Measurements from ENCODE around the gene RORC. TPM values are rescaled to one million over a fixed set of nuclear protein-coding genes. Genes with fewer than 3 reads are reported as not detected.
A peak's percentile ranks its signal among the peaks of the same experiment; 100 is the strongest.

The RORC gene
- total RNA-seq, 1 experiment from 2014 or later: 0.24 TPM

GRCh38 chr1:151833172-151833900 lies 1.7 kb upstream of the RORC start:
- no peak for DNase-seq (ENCODE audit: low read depth)
- in situ Hi-C loops (cut with HindIII; ENCODE audit: low pct_unique_long_range_greater_than_20kb, low sequenced_read_pairs): no loop called here

GRCh38 chr1:151832318-151832980 lies 847 bp upstream of the RORC start:
- DNase-seq (ENCODE audit: low read depth): peak; percentile 39
- in situ Hi-C loops (cut with HindIII; ENCODE audit: low pct_unique_long_range_greater_than_20kb, low sequenced_read_pairs): no loop called here

GRCh38 chr1:151831256-151831591 lies 378 bp downstream of the RORC start:
- DNase-seq (ENCODE audit: low read depth): no peak
- in situ Hi-C loops (cut with HindIII; ENCODE audit: low pct_unique_long_range_greater_than_20kb, low sequenced_read_pairs): no loop called here

GRCh38 chr1:151830055-151830454 lies 1.5 kb downstream of the RORC start:
- DNase-seq (ENCODE audit: low read depth): no peak
- in situ Hi-C loops (cut with HindIII; ENCODE audit: low pct_unique_long_range_greater_than_20kb, low sequenced_read_pairs): no loop called here

- in situ Hi-C loops (cut with HindIII; ENCODE audit: low pct_unique_long_range_greater_than_20kb, low sequenced_read_pairs): no loop called here
Observed at GRCh38 chr1:151829352-151830046, 2.1 kb downstream of the RORC start.

GRCh38 chr1:151828921-151829320 lies 2.7 kb downstream of the RORC start:
- DNase-seq (ENCODE audit: low read depth): no peak
- in situ Hi-C loops (cut with HindIII; ENCODE audit: low pct_unique_long_range_greater_than_20kb, low sequenced_read_pairs): no loop called here

More at GRCh38 chr1:151829352-151830046, 2.1 kb downstream of the RORC start:
- no peak for DNase-seq (ENCODE audit: low read depth)

- DNase-seq (ENCODE audit: low read depth): no peak
- in situ Hi-C loops (cut with HindIII; ENCODE audit: low pct_unique_long_range_greater_than_20kb, low sequenced_read_pairs): no loop called here
Observed at GRCh38 chr1:151827853-151828252, 3.7 kb downstream of the RORC start.

- no peak for DNase-seq (ENCODE audit: low read depth)
- in situ Hi-C loops (cut with HindIII; ENCODE audit: low pct_unique_long_range_greater_than_20kb, low sequenced_read_pairs): no loop called here
Observed at GRCh38 chr1:151825751-151826660, 5.6 kb downstream of the RORC start.

GRCh38 chr1:151825204-151825603 lies 6.4 kb downstream of the RORC start:
- no peak for DNase-seq (ENCODE audit: low read depth)
- in situ Hi-C loops (cut with HindIII; ENCODE audit: low pct_unique_long_range_greater_than_20kb, low sequenced_read_pairs): no loop called here

GRCh38 chr1:151823175-151823574 lies 8.4 kb downstream of the RORC start:
- in situ Hi-C loops (cut with HindIII; ENCODE audit: low pct_unique_long_range_greater_than_20kb, low sequenced_read_pairs): no loop called here
- no peak for DNase-seq (ENCODE audit: low read depth)

GRCh38 chr1:151822404-151822803 lies 9.2 kb downstream of the RORC start:
- in situ Hi-C loops (cut with HindIII; ENCODE audit: low pct_unique_long_range_greater_than_20kb, low sequenced_read_pairs): no loop called here
- no peak for DNase-seq (ENCODE audit: low read depth)

- in situ Hi-C loops (cut with HindIII; ENCODE audit: low pct_unique_long_range_greater_than_20kb, low sequenced_read_pairs): no loop called here
- no peak for DNase-seq (ENCODE audit: low read depth)
Observed at GRCh38 chr1:151820940-151821339, 10.7 kb downstream of the RORC start.

GRCh38 chr1:151819976-151820623 lies 11.5 kb downstream of the RORC start:
- in situ Hi-C loops (cut with HindIII; ENCODE audit: low pct_unique_long_range_greater_than_20kb, low sequenced_read_pairs): no loop called here
- no peak for DNase-seq (ENCODE audit: low read depth)

GRCh38 chr1:151819227-151819835 lies 12.3 kb downstream of the RORC start:
- in situ Hi-C loops (cut with HindIII; ENCODE audit: low pct_unique_long_range_greater_than_20kb, low sequenced_read_pairs): no loop called here
- no peak for DNase-seq (ENCODE audit: low read depth)

GRCh38 chr1:151817353-151817730 lies 14.3 kb downstream of the RORC start:
- in situ Hi-C loops (cut with HindIII; ENCODE audit: low pct_unique_long_range_greater_than_20kb, low sequenced_read_pairs): no loop called here
- DNase-seq (ENCODE audit: low read depth): no peak

GRCh38 chr1:151816548-151817352 lies 14.9 kb downstream of the RORC start:
- no peak for DNase-seq (ENCODE audit: low read depth)

GRCh38 chr1:151815716-151816327 lies 15.8 kb downstream of the RORC start:
- in situ Hi-C loops (cut with HindIII; ENCODE audit: low pct_unique_long_range_greater_than_20kb, low sequenced_read_pairs): no loop called here
- DNase-seq (ENCODE audit: low read depth): no peak

More at GRCh38 chr1:151816548-151817352, 14.9 kb downstream of the RORC start:
- in situ Hi-C loops (cut with HindIII; ENCODE audit: low pct_unique_long_range_greater_than_20kb, low sequenced_read_pairs): no loop called here
